Measurements from ENCODE around the gene ACRV1. TPM values are rescaled to one million over a fixed set of nuclear protein-coding genes. Genes with fewer than 3 reads are reported as not detected.

ACRV1 gene
- total RNA-seq, 1 donor from 2014 or later = 0.47 TPM

DNA sequence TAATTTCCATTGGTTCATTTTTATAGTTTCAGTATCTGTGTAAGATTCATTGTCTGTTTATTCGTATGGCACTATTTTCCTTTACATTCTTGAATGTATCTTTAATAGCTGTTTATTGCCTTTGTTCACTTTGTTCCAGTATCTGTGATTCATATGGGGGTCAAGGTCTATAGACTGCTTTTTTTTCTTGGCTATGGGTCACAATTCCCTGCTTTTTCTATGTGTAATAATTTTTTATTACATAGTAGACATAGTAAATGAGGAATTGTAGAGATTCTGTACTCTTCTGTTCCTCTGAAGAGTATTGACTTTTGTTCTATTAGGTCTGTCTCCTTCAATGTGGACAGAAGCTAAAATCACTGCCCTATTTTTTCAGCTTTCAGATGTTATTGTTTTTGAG is 10.5 kb downstream of the ACRV1 start:
- Histone ChIP-seq H3K4me1 (no peaks in the 10 kb centered on the region), H2AFZ (replicated peaks) (no peak overlapping the region), H3K36me3 (peaks cover 33% of the 10 kb centered on the region), H3K9ac (no peak overlapping the region), H3F3A (ENCODE audit: low read depth) (no peaks in the 10 kb centered on the region), H3K4me2 (no peak overlapping the region), H3K79me2 (ENCODE audit: low read depth) (peaks cover 31% of the 10 kb centered on the region), H3K4me3 (no peak overlapping the region), H3K27me3 (no peaks in the 10 kb centered on the region), H3K9me3 (ENCODE audit: low read depth) (peaks cover 6% of the 10 kb centered on the region), H4K20me1 (ENCODE audit: low read depth) (no peaks in the 10 kb centered on the region), H3K27ac (no peak overlapping the region)
- Mint-ChIP-seq H3K27ac (no peak overlapping the region), H3K4me3 (no peak overlapping the region), H3K4me1 (no peaks in the 10 kb centered on the region), H3K36me3 (peaks cover 39% of the 10 kb centered on the region), H3K27me3 (ENCODE audit: insufficient read depth, low read depth) (no peaks in the 10 kb centered on the region), H3K9me3 (peaks cover 20% of the 10 kb centered on the region)
- no peak for DNase-seq (ENCODE audit: low spot score)
- TF ChIP-seq EZH2phosphoT487 (IDR thresholded peaks at IDR 0.05) (no peak), EZH2 (IDR thresholded peaks at IDR 0.05) (no peak)
- TF ChIP-seq, protein P1, sequence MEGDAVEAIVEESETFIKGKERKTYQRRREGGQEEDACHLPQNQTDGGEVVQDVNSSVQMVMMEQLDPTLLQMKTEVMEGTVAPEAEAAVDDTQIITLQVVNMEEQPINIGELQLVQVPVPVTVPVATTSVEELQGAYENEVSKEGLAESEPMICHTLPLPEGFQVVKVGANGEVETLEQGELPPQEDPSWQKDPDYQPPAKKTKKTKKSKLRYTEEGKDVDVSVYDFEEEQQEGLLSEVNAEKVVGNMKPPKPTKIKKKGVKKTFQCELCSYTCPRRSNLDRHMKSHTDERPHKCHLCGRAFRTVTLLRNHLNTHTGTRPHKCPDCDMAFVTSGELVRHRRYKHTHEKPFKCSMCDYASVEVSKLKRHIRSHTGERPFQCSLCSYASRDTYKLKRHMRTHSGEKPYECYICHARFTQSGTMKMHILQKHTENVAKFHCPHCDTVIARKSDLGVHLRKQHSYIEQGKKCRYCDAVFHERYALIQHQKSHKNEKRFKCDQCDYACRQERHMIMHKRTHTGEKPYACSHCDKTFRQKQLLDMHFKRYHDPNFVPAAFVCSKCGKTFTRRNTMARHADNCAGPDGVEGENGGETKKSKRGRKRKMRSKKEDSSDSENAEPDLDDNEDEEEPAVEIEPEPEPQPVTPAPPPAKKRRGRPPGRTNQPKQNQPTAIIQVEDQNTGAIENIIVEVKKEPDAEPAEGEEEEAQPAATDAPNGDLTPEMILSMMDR (IDR thresholded peaks at IDR 0.05) = no peak

DNA sequence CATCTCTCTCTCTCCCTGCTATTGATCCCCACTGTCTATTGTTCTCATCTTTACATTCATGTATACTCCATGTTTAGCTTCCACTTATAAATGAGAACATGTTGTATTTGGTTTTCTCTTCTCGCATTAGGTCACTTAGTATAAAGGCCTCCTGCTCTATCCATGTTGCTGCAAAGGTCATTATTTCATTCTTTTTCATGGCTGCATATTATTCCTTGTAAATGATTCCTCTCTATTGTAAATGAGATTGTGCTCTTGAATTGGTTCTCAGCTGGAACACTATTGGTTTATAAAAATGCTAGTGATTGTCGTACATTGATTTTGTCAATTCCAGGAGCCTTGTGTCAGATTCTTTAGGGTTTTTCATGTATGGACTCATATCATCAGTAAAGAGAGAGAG is 13.5 kb downstream of the ACRV1 start:
- Histone ChIP-seq H3K4me1 (no peaks in the 10 kb centered on the region), H3F3A (ENCODE audit: low read depth) (peaks cover 2% of the 10 kb centered on the region), H3K27me3 (no peaks in the 10 kb centered on the region), H3K27ac (no peak overlapping the region), H3K9me3 (ENCODE audit: low read depth) (peaks cover 6% of the 10 kb centered on the region), H3K4me3 (no peak overlapping the region), H4K20me1 (ENCODE audit: low read depth) (no peaks in the 10 kb centered on the region), H3K9ac (no peak overlapping the region), H3K79me2 (ENCODE audit: low read depth) (peaks cover 47% of the 10 kb centered on the region), H3K4me2 (no peak overlapping the region), H2AFZ (replicated peaks) (no peak overlapping the region), H3K36me3 (peaks cover 46% of the 10 kb centered on the region)
- no peaks in the 10 kb centered on the region for H3K27me3 Mint-ChIP-seq (ENCODE audit: insufficient read depth, low read depth)
- H3K9me3 Mint-ChIP-seq = peaks cover 38% of the 10 kb centered on the region
- no peak for DNase-seq (ENCODE audit: low spot score)
- no peak overlapping the region for H3K27ac Mint-ChIP-seq
- TF ChIP-seq EZH2 (IDR thresholded peaks at IDR 0.05) (no peak), EZH2phosphoT487 (IDR thresholded peaks at IDR 0.05) (no peak)
- TF ChIP-seq, protein P1 (IDR thresholded peaks at IDR 0.05) = no peak
- peaks cover 66% of the 10 kb centered on the region for H3K36me3 Mint-ChIP-seq
- H3K4me3 Mint-ChIP-seq = no peak overlapping the region
- H3K4me1 Mint-ChIP-seq = no peaks in the 10 kb centered on the region

DNA sequence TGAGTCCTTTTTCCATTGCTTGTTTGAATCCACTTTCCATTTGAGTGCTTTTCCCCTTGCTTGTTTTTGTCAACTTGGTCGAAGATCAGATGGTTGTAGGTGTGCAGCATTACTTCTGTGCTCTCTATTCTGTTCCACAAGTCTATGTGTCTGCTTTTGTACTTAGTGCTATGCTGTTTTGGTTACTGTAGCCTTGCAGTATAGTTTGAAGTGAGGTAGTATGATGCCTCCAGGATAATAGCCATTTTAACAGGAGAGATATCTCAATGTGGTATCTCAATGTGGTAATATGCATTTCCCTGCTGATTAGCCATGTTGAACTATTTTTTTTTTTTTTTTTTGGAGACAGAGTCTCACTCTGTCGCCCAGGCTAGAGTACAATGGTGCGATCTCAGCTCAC is 16.7 kb downstream of the ACRV1 start:
- peaks cover 35% of the 10 kb centered on the region for H3K36me3 ChIP-seq
- no peak overlapping the region for H3K27ac ChIP-seq
- H3K27me3 ChIP-seq = no peaks in the 10 kb centered on the region
- H4K20me1 ChIP-seq (ENCODE audit: low read depth) = no peaks in the 10 kb centered on the region
- H3K79me2 ChIP-seq (ENCODE audit: low read depth) = peaks cover 47% of the 10 kb centered on the region
- peaks cover 38% of the 10 kb centered on the region for H3K9me3 Mint-ChIP-seq
- no peak overlapping the region for H3K27ac Mint-ChIP-seq
- no peak for DNase-seq (ENCODE audit: low spot score)
- peaks cover 2% of the 10 kb centered on the region for H3F3A ChIP-seq (ENCODE audit: low read depth)
- peaks cover 6% of the 10 kb centered on the region for H3K9me3 ChIP-seq (ENCODE audit: low read depth)
- no peaks in the 10 kb centered on the region for H3K4me1 Mint-ChIP-seq
- H3K36me3 Mint-ChIP-seq = peaks cover 68% of the 10 kb centered on the region
- TF ChIP-seq, protein P1 (IDR thresholded peaks at IDR 0.05) = no peak
- TF ChIP-seq EZH2 (IDR thresholded peaks at IDR 0.05) (no peak), EZH2phosphoT487 (IDR thresholded peaks at IDR 0.05) (no peak)
- H3K4me1 ChIP-seq = no peaks in the 10 kb centered on the region
- H3K27me3 Mint-ChIP-seq (ENCODE audit: insufficient read depth, low read depth) = no peaks in the 10 kb centered on the region
- H3K4me3 ChIP-seq = no peak overlapping the region
- H3K4me2 ChIP-seq = no peak overlapping the region
- H3K9ac ChIP-seq = no peak overlapping the region
- no peak overlapping the region for H2AFZ ChIP-seq (replicated peaks)
- no peak overlapping the region for H3K4me3 Mint-ChIP-seq

Measured in neural progenitor cell (in vitro differentiated cells).